NCI-H1092 (cell line): ENCODE measurements around the gene FBXL14.

ENCODE experiments used
- DNase-seq: peaks from one replicate; lab custom pipeline; 2025; lab: John Stamatoyannopoulos, UW

Gene FBXL14

GRCh38 chr12:1593174-1594005 lies 991 bp downstream of the FBXL14 start:
- no peak for DNase-seq

- no peak for DNase-seq
Measured at GRCh38 chr12:1592444-1593173, 1.8 kb downstream of the FBXL14 start.

- no peak for DNase-seq
Measured at GRCh38 chr12:1591543-1591942, 2.8 kb downstream of the FBXL14 start.

- no peak for DNase-seq
Measured at GRCh38 chr12:1591034-1591433, 3.3 kb downstream of the FBXL14 start.

GRCh38 chr12:1590221-1590979 lies 4.0 kb downstream of the FBXL14 start:
- DNase-seq: no peak

- DNase-seq: no peak
Measured at GRCh38 chr12:1588575-1588947, 5.8 kb downstream of the FBXL14 start.

GRCh38 chr12:1587927-1588574 lies 6.3 kb downstream of the FBXL14 start:
- no peak for DNase-seq

- no peak for DNase-seq
Measured at GRCh38 chr12:1584326-1584725, 10.1 kb downstream of the FBXL14 start.

GRCh38 chr12:1583421-1584078 lies 10.8 kb downstream of the FBXL14 start:
- peak; percentile 87 for DNase-seq

- no peak for DNase-seq
Measured at GRCh38 chr12:1582709-1583050, 11.7 kb downstream of the FBXL14 start.

- no peak for DNase-seq
Measured at GRCh38 chr12:1581973-1582708, 12.2 kb downstream of the FBXL14 start.

GRCh38 chr12:1580526-1580925 lies 13.9 kb downstream of the FBXL14 start:
- no peak for DNase-seq

- DNase-seq: no peak
Measured at GRCh38 chr12:1579651-1580435, 14.5 kb downstream of the FBXL14 start.

GRCh38 chr12:1576410-1577241 lies 17.8 kb downstream of the FBXL14 start:
- no peak for DNase-seq

GRCh38 chr12:1575408-1576401 lies 18.7 kb downstream of the FBXL14 start:
- DNase-seq: no peak

GRCh38 chr12:1574865-1575259 lies 19.5 kb downstream of the FBXL14 start:
- no peak for DNase-seq

GRCh38 chr12:1573960-1574864 lies 20.2 kb downstream of the FBXL14 start:
- no peak for DNase-seq
